ENCODE measurements around the gene CACNA2D3. TPM values are rescaled to one million over a fixed set of nuclear protein-coding genes. Genes with fewer than 3 reads are reported as not detected.

Gene CACNA2D3
- total RNA-seq, 1 donor from 2014 or later = 7.3 TPM

GRCh38 chr3:55066551-55067047 lies 944.2 kb downstream of the CACNA2D3 start:
- ATAC-seq (no peak), DNase-seq (no peak)
- no peak overlapping the region for H3K4me3 ChIP-seq
- intact Hi-C loops (cut with DNase I) = no loop called here
- no peaks in the 10 kb centered on the region for H3K27me3 ChIP-seq
- no peaks in the 10 kb centered on the region for H3K9me3 ChIP-seq
- no peak for TF ChIP-seq CTCF (IDR thresholded peaks at IDR 0.05)
- no peak overlapping the region for H3K27ac ChIP-seq
- no peaks in the 10 kb centered on the region for H3K36me3 ChIP-seq
- H3K4me1 ChIP-seq = no peaks in the 10 kb centered on the region

GRCh38 chr3:55069950-55070349 lies 947.6 kb downstream of the CACNA2D3 start:
- DNase-seq (no peak), ATAC-seq (no peak)
- Histone ChIP-seq H3K27ac (no peak overlapping the region), H3K36me3 (no peaks in the 10 kb centered on the region), H3K4me1 (no peaks in the 10 kb centered on the region), H3K27me3 (no peaks in the 10 kb centered on the region), H3K9me3 (no peaks in the 10 kb centered on the region), H3K4me3 (no peak overlapping the region)
- intact Hi-C loops (cut with DNase I) = no loop called here
- TF ChIP-seq CTCF (IDR thresholded peaks at IDR 0.05) = no peak

GRCh38 chr3:55074796-55075195 lies 952.4 kb downstream of the CACNA2D3 start:
- Histone ChIP-seq H3K27ac (no peak overlapping the region), H3K9me3 (no peaks in the 10 kb centered on the region), H3K4me3 (no peak overlapping the region), H3K4me1 (no peaks in the 10 kb centered on the region), H3K36me3 (no peaks in the 10 kb centered on the region), H3K27me3 (no peaks in the 10 kb centered on the region)
- no peak for TF ChIP-seq CTCF (IDR thresholded peaks at IDR 0.05)
- intact Hi-C loops (cut with DNase I) = no loop called here
- ATAC-seq (no peak), DNase-seq (no peak)

GRCh38 chr3:55075846-55076245 lies 953.5 kb downstream of the CACNA2D3 start:
- H3K4me1 ChIP-seq = no peaks in the 10 kb centered on the region
- H3K27ac ChIP-seq = no peak overlapping the region
- no peak for TF ChIP-seq CTCF (IDR thresholded peaks at IDR 0.05)
- no peaks in the 10 kb centered on the region for H3K27me3 ChIP-seq
- intact Hi-C loops (cut with DNase I) = no loop called here
- H3K36me3 ChIP-seq = no peaks in the 10 kb centered on the region
- H3K9me3 ChIP-seq = no peaks in the 10 kb centered on the region
- ATAC-seq = no peak
- no peak overlapping the region for H3K4me3 ChIP-seq
- DNase-seq = no peak

GRCh38 chr3:55077726-55078125 lies 955.4 kb downstream of the CACNA2D3 start:
- no peak for ATAC-seq
- H3K4me1 ChIP-seq = no peaks in the 10 kb centered on the region
- no peaks in the 10 kb centered on the region for H3K36me3 ChIP-seq
- DNase-seq = no peak
- intact Hi-C loops (cut with DNase I) = no loop called here
- no peaks in the 10 kb centered on the region for H3K27me3 ChIP-seq
- TF ChIP-seq CTCF (IDR thresholded peaks at IDR 0.05) = no peak
- H3K9me3 ChIP-seq = no peaks in the 10 kb centered on the region
- no peak overlapping the region for H3K27ac ChIP-seq
- H3K4me3 ChIP-seq = no peak overlapping the region

- TF ChIP-seq CTCF (IDR thresholded peaks at IDR 0.05) = no peak
- Histone ChIP-seq H3K4me1 (no peaks in the 10 kb centered on the region), H3K27ac (no peak overlapping the region), H3K9me3 (no peaks in the 10 kb centered on the region), H3K4me3 (no peak overlapping the region), H3K36me3 (no peaks in the 10 kb centered on the region), H3K27me3 (no peaks in the 10 kb centered on the region)
- intact Hi-C loops (cut with DNase I) = no loop called here
- DNase-seq = no peak
- no peak for ATAC-seq
These were observed 956.5 kb downstream of the CACNA2D3 start for GRCh38 chr3:55078876-55079275.

All from upper lobe of right lung (tissue), 1 donor.